C4-2B (cell line): ENCODE measurements around the gene CCL13.

Experiments used
- H3K27ac ChIP-seq: fragments of 450-650 bp; 2 replicates; pipeline ENCODE4 v1.5.1; 2017
- CTCF ChIP-seq: fragments of 450-650 bp; conservative IDR thresholded peaks from 2 replicates; pipeline ENCODE4 v1.5.1; 2017; ENCODE audit warnings: mild to moderate bottlenecking
- ZFX ChIP-seq: fragments of 450-650 bp; IDR thresholded peaks from 2 replicates; pipeline ENCODE4 v1.6.1; 2017

CCL13 gene

GRCh38 chr17:34393401-34393800 lies 37.1 kb downstream of the CCL13 start:
- no peak overlapping the region for H3K27ac ChIP-seq
- TF ChIP-seq ZFX (no peak), CTCF (no peak)

GRCh38 chr17:34397265-34397664 lies 41.0 kb downstream of the CCL13 start:
- no peak overlapping the region for H3K27ac ChIP-seq
- TF ChIP-seq CTCF (no peak), ZFX (no peak)

- H3K27ac ChIP-seq = no peak overlapping the region
- no peak for TF ChIP-seq ZFX
- no peak for TF ChIP-seq CTCF
Measured at GRCh38 chr17:34398990-34399389, 42.7 kb downstream of the CCL13 start.

- no peak for TF ChIP-seq ZFX
- no peak for TF ChIP-seq CTCF
- H3K27ac ChIP-seq = no peak overlapping the region
Measured at GRCh38 chr17:34399725-34400124, 43.4 kb downstream of the CCL13 start.

GRCh38 chr17:34400301-34400931 lies 44.1 kb downstream of the CCL13 start:
- H3K27ac ChIP-seq = no peak overlapping the region
- TF ChIP-seq CTCF (no peak), ZFX (no peak)

- TF ChIP-seq CTCF (no peak), ZFX (no peak)
- no peak overlapping the region for H3K27ac ChIP-seq
Measured at GRCh38 chr17:34401165-34401564, 44.9 kb downstream of the CCL13 start.

GRCh38 chr17:34403006-34403405 lies 46.7 kb downstream of the CCL13 start:
- H3K27ac ChIP-seq = no peak overlapping the region
- TF ChIP-seq CTCF = no peak
- TF ChIP-seq ZFX = no peak
